Right lobe of liver (tissue), 6 donors: ENCODE data around the gene LRRC10B. TPM values are rescaled to one million over a fixed set of nuclear protein-coding genes. Genes with fewer than 3 reads are reported as not detected.

Experiments
- ATAC-seq, 4 donors: fragments of 200-7000 bp; cut with Tn5 transposase; one replicate each; pipeline ENCODE4 v1.9.1; 2020; ENCODE audit warnings: mild to moderate bottlenecking in 4 of 4, moderate library complexity in 4 of 4
- DNase-seq, 3 donors: peaks; one replicate each; pipeline ENCODE4 v3.0.0-alpha.2; 2020
- H3K27ac ChIP-seq, 3 donors: fragments of 200-600 bp; one replicate each; pipeline ENCODE4 v1.8.0; 2022
- H3K27me3 ChIP-seq, 2 donors: fragments of 200-600 bp; one replicate each; pipeline ENCODE4 v1.8.0; 2022
- H3K36me3 ChIP-seq, 4 donors: fragments of 200-600 bp; sonication (generic) in 1 of 4; one replicate each; pipeline versions ENCODE4 v1.5.1 to v1.8.0; 2017 to 2022; ENCODE audit warnings: control low read depth in 1 of 4
- H3K4me1 ChIP-seq, 4 donors: fragments of 200-600 bp; sonication (generic) in 1 of 4; one replicate each; pipeline versions ENCODE4 v1.5.1 to v1.8.0; 2017 to 2022; ENCODE audit warnings: control low read depth in 1 of 4
- H3K4me3 ChIP-seq, 3 donors: fragments of 200-600 bp; one replicate each; pipeline ENCODE4 v1.8.0; 2022
- H3K9me3 ChIP-seq, 4 donors: fragments of 200-600 bp; sonication (generic) in 1 of 4; one replicate each; pipeline versions ENCODE4 v1.5.1 to v1.8.0; 2017 to 2022; ENCODE audit warnings: control low read depth in 1 of 4
- POLR2A ChIP-seq: fragments of 450-650 bp; IDR thresholded peaks from one replicate; pipeline ENCODE4 v1.6.1; 2017; ENCODE audit warnings: antibody characterized with exemption, mild to moderate bottlenecking
- WGBS: methylation state at CpG from one replicate; pipeline ENCODE4 v1.1.6; 2018; ENCODE audit warnings: low coverage, low lambda C conversion rate; ENCODE audit not compliant: insufficient coverage; ENCODE audit errors: missing lambda C conversion rate; 5-methylcytosine and 5-hydroxymethylcytosine counted together
- intact Hi-C, 2 donors: fragments of 100-400 bp; cut with DNase I; formaldehyde crosslinking; loops; one replicate each; pipeline versions ENCODE4 v1.11.2 to v1.14.1; 2022
- total RNA-seq, 6 experiments: library from RNA; depleted of rRNA in 2 of 6; stranded (reverse); fragments of >200 nt in 2 of 6; fragmentation: NEBNext Ultra II Directional in 3 of 6; extraction: Animal tissue kit (Norgen Biotek cat#: 25700) in 3 of 6; gene quantifications; one replicate each; pipeline versions ENCODE4 v1.1.0 to v1.2.4, GENCODE V29; 2016 to 2023
- TF ChIP-seq, protein P1 (sequence below), 4 donors: fragments of 200-600 bp in 3 of 4; fragments of 450-650 bp in 1 of 4; IDR thresholded peaks; one replicate each; pipeline versions ENCODE4 v1.5.1 to v1.8.0; 2016 to 2022; ENCODE audit warnings: antibody characterized with exemption in 4 of 4, mild to moderate bottlenecking in 2 of 4
- donor health status: DM: no; HTN: yes; CAD: no.
- donor health status: DM: no; HTN: no; CAD: no.
- donor health status: DM: no; HTN: no; CAD: no.
- donor health status: DM: no; HTN: yes; CAD: no.
- donor health status: DM: no; HTN: yes; CAD: no.

LRRC10B gene
- total RNA-seq, 6 experiments from 2014 or later, result not detected

DNA sequence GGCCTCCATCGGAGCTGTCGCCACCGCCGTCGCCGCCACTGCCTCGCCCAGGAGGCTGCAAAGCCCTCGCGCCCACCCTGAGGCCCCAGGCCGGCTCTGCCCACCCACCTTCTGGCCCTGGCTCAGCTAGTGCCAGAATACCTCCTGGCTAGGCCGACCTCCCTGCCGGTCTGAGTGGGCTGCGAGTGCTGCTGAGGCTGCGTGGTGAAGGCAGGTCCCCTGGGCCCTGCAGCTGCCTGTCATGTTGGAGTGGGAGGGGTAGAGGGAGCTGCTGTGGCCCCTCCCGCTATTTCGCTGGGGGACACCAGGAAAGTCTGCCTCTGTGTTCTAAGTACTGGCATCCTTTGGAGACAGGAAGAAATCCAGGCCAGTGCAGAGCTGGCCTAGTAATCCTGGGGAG is 34.2 kb downstream of the LRRC10B start:
- H3K27me3 ChIP-seq, result no peaks in the 10 kb centered on the region
- DNase-seq (no peak), ATAC-seq (no peak)
- H3K27ac ChIP-seq, result no peak overlapping the region
- peaks cover 0 to 14% (median 0%) of the 10 kb centered on the region in 4 donors for H3K4me1 ChIP-seq
- no peak for TF ChIP-seq POLR2A
- TF ChIP-seq, protein P1, sequence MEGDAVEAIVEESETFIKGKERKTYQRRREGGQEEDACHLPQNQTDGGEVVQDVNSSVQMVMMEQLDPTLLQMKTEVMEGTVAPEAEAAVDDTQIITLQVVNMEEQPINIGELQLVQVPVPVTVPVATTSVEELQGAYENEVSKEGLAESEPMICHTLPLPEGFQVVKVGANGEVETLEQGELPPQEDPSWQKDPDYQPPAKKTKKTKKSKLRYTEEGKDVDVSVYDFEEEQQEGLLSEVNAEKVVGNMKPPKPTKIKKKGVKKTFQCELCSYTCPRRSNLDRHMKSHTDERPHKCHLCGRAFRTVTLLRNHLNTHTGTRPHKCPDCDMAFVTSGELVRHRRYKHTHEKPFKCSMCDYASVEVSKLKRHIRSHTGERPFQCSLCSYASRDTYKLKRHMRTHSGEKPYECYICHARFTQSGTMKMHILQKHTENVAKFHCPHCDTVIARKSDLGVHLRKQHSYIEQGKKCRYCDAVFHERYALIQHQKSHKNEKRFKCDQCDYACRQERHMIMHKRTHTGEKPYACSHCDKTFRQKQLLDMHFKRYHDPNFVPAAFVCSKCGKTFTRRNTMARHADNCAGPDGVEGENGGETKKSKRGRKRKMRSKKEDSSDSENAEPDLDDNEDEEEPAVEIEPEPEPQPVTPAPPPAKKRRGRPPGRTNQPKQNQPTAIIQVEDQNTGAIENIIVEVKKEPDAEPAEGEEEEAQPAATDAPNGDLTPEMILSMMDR (IDR thresholded peaks at IDR 0.05), result no peak
- no peaks in the 10 kb centered on the region for H3K36me3 ChIP-seq
- no CpG with 5 or more reads among the region's 16 CpGs for WGBS
- intact Hi-C loops, result no loop called here
- H3K4me3 ChIP-seq, result no peak overlapping the region
- H3K9me3 ChIP-seq, result no peaks in the 10 kb centered on the region

DNA sequence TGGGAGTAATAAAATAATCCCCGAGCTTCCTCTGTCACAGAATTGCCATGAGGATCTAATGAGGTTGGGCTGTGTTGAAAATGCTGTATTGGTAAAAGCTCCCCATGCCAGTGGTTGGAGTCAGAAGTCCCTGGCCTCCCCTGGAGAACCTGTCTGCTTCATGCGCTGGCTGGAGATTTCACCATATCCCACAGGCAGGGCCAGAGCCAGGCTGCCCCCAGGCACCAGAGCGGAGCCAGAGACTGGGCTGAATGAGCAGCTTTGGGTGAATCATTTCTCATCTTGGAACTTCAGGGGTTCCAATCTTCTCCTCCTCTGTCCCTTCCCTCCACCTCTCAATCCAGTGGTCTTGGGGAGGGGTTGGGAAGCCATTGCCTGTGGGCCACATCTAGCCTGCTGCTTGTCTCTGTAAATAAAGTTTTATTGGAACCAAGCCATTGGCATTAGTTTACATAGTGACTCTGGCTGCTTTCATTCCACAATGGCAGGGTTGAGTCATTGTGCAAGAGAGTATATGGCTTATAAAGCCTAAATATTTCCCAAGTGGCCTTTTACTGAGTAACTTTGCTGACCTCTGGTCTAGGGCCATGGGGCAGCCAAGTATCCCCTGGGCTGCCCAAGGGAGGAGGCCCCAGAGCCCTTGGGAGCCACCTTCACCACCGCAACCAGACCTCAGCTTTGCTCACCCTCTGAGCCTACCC is 35.2 kb downstream of the LRRC10B start:
- no peak overlapping the region for H3K4me3 ChIP-seq
- WGBS, result 83% methylated on average over 3 of the region's 4 CpGs
- H3K4me1 ChIP-seq, result peaks cover 0 to 14% (median 0%) of the 10 kb centered on the region in 4 donors
- no peaks in the 10 kb centered on the region for H3K9me3 ChIP-seq
- DNase-seq, result peak in 1 of 3 donors; percentile 67
- H3K27me3 ChIP-seq, result no peaks in the 10 kb centered on the region
- TF ChIP-seq, protein P1 (IDR thresholded peaks at IDR 0.05), result no peak
- no peak for TF ChIP-seq POLR2A
- peak; percentile 55 to 89 (median 78) for ATAC-seq
- peak overlapping the region in 1 of 3 donors; percentile 45 for H3K27ac ChIP-seq
- intact Hi-C loops, result no loop called here
- no peaks in the 10 kb centered on the region for H3K36me3 ChIP-seq

DNA sequence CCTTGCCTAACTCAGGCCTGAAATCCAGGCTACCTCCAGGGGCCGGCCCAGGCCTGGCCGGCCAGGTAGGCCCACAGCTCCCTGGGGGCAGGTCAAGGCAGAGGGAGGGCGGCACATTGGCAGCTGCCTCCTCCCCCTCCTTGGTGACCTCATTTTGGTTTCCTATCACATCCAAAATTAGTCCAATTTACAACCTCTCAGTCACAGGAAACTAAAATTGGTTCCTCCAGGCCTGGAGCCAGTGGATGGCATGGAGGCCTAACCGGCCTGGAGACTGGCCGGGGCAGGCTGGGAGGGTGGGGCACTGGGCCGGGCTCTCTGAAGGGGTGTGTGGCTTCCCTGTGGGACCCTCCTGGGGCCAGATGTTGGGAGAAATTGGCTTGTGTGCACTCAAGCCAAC is 35.9 kb downstream of the LRRC10B start:
- Histone ChIP-seq H3K4me1 (peaks cover 0 to 14% (median 0%) of the 10 kb centered on the region in 4 donors), H3K9me3 (no peaks in the 10 kb centered on the region), H3K36me3 (no peaks in the 10 kb centered on the region), H3K27ac (peak overlapping the region in 1 of 3 donors; percentile 45), H3K27me3 (no peaks in the 10 kb centered on the region), H3K4me3 (no peak overlapping the region)
- intact Hi-C loops, result no loop called here
- DNase-seq (no peak), ATAC-seq (no peak)
- WGBS, result 95% methylated on average over 4 of the region's 6 CpGs
- TF ChIP-seq POLR2A, result no peak
- TF ChIP-seq, protein P1 (IDR thresholded peaks at IDR 0.05), result no peak

DNA sequence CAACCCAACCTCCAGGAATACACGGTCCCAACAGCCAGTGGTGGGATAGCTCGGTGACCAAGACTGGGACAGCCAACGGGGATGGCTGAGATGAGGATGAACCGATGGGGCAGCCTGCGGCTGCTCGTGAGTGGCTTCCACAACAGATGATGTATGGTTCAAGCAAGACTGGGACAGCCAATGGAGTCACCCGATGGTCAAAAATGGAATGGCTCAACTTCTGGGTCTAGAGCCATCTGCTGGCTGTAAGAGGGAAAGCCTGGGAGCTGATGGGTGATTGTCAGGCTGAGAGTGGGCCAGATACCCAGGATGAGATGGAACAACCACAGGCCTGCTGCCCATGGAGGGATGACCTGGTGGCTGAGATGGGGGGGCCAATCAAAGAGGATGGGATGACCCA is 36.8 kb downstream of the LRRC10B start:
- intact Hi-C loops, result no loop called here
- H3K27me3 ChIP-seq, result no peaks in the 10 kb centered on the region
- no peak overlapping the region for H3K27ac ChIP-seq
- no peaks in the 10 kb centered on the region for H3K9me3 ChIP-seq
- 90% methylated on average over 2 of the region's 7 CpGs for WGBS
- ATAC-seq (no peak), DNase-seq (no peak)
- H3K4me3 ChIP-seq, result no peak overlapping the region
- TF ChIP-seq, protein P1 (IDR thresholded peaks at IDR 0.05), result peak; percentile 27 to 46 (median 30)
- TF ChIP-seq POLR2A, result no peak
- no peaks in the 10 kb centered on the region for H3K36me3 ChIP-seq
- peaks cover 0 to 14% (median 0%) of the 10 kb centered on the region in 4 donors for H3K4me1 ChIP-seq
